A204.1 (cell line): ENCODE measurements around the gene NDRG3.

ENCODE experiments used
- FAIRE-seq: peaks from 2 replicates; lab custom pipeline; 2012; peaks lifted over from hg19 to GRCh38; lab: Jason Lieb, UNC

The NDRG3 gene

DNA sequence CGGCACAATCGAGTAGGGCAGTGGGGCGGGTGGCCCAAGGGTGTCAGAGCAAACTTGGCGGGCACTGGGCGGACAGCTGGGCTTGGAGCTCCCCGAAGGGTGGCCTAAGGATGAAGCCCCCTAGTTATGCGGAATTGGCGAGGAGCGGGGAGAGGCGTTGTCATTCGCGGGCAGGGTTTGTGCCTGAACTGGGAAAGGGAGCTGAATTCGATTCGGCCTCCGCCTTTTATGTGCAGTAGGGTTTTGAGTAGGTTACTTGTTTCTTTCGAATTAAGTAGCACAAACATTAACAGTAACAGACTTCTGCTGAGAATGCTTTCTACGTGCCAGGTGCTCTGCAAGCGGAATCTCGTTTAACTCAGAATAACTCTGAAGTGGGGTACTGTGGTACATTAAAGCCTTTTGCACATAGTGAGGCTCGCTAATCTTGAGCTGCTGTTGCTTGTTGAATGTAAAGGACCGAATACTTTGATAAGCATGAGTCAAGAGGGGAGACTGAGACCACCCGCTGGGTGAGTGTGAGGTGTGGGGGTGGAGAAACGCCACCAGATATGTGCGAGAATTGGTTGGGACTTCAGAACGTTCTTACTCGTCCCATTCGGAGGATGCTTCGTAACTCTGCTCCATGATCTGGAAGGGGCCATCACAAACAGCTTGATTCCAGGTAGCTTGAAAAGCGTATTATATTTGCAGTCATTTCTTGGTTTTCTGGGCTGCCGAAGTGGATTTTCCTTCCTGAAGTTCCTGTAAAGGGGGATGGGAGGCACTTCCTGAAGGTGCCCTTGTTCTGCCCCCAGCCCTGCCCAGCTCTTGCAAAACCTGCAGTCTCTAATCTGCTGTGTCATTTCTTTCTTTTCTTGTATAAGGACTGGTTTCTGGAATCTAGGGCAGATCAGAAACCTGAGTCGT lies 139.5 kb downstream of the NDRG3 start:
- no peak for FAIRE-seq

DNA sequence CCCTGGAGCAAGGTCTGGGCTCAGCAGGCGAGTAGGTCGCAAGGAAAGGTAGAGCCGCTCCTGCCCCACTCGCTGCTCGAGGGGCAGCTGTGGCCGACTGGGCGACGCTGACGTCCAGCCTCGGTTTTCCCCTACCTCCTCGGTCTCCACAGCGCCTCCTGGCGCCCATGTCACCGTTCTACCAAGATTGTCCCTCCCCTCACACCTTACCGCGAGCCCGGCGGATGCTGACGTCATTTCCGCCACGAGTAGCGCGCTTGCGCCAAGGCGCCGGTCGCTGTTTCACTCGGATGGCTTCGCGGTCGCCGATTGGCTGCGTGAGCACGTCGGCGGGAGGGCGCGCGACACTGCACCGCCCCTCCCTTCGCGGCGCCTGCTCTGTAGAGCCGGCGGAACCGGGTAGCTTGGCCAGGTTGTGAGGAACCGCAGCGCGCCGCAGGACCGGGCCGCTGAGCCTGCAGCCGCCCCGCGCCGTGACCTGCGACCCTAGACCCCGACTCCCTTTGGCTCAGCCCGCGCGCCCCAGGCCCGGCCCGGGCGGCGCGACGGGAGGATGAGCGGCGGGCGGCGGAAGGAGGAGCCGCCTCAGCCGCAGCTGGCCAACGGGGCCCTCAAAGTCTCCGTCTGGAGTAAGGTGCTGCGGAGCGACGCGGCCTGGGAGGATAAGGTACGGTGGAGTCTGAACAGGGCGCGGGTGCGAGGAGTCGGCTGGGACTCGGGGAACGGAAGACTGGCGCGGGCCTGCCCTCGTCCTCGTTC lies 140.3 kb downstream of the NDRG3 start, which contains the start of gene RAB5IF:
Gene RAB5IF (plus strand): TSS at position 381 of the 759 bp plus-strand sequence. CDS start 173 bp downstream, at position 554.
- peak; percentile 95 for FAIRE-seq

DNA sequence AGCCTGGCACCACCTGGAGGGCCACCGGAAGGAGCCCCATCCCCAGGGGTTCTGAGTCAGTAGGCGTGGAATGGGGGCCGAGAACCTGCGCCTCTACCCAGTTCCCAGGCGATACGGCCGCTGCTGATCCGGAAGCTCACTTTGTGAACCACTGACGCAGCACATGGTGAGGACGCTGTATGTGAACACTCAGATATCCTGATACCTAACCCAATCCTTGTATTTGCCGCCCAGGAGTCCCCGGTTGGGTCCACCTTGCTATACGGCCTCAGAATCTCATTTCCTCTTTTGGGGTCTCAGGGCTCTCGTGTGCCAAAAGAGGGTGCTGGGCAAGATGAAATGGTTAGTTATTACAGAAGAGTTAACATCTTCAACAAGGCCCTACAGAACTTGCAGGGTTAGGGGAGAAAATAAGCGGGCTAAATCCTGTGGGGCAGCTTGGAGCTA lies 140.9 kb downstream of the NDRG3 start:
- FAIRE-seq, result no peak
